ENCODE data around the gene BMI1. TPM values are rescaled to one million over a fixed set of nuclear protein-coding genes. Genes with fewer than 3 reads are reported as not detected.

The BMI1 gene
- total RNA-seq, 1 experiment from 2014 or later = 121 TPM

DNA sequence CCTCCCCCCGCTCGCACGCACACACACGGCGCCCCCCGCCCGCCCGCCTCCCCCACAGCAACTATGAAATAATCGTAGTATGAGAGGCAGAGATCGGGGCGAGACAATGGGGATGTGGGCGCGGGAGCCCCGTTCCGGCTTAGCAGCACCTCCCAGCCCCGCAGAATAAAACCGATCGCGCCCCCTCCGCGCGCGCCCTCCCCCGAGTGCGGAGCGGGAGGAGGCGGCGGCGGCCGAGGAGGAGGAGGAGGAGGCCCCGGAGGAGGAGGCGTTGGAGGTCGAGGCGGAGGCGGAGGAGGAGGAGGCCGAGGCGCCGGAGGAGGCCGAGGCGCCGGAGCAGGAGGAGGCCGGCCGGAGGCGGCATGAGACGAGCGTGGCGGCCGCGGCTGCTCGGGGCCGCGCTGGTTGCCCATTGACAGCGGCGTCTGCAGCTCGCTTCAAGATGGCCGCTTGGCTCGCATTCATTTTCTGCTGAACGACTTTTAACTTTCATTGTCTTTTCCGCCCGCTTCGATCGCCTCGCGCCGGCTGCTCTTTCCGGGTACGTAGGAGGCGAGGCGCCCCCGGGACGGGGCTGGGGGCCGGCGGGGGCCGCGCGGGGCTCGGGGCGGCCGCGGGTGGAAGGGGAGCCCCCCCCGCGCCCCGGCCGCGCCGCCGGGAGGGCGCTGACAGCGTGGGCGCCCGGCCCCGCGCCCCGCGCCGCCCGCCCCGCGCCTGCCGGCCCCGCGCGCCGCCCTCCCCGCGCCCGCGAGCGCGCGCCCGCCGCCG lies 441 bp downstream of the BMI1 start:
- TF ChIP-seq, protein P1, sequence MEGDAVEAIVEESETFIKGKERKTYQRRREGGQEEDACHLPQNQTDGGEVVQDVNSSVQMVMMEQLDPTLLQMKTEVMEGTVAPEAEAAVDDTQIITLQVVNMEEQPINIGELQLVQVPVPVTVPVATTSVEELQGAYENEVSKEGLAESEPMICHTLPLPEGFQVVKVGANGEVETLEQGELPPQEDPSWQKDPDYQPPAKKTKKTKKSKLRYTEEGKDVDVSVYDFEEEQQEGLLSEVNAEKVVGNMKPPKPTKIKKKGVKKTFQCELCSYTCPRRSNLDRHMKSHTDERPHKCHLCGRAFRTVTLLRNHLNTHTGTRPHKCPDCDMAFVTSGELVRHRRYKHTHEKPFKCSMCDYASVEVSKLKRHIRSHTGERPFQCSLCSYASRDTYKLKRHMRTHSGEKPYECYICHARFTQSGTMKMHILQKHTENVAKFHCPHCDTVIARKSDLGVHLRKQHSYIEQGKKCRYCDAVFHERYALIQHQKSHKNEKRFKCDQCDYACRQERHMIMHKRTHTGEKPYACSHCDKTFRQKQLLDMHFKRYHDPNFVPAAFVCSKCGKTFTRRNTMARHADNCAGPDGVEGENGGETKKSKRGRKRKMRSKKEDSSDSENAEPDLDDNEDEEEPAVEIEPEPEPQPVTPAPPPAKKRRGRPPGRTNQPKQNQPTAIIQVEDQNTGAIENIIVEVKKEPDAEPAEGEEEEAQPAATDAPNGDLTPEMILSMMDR (IDR thresholded peaks at IDR 0.05; ENCODE audit: insufficient read depth in 1 of 2, low read depth in 1 of 2, low read length in 1 of 2, severe bottlenecking in 1 of 2, unreplicated experiment in 1 of 2) = no peak
- Histone ChIP-seq H3K36me3 (ENCODE audit: control insufficient read depth, insufficient read depth, low read length) (no peaks in the 10 kb centered on the region), H3K4me3 (ENCODE audit: low read depth, low read length) (peak overlapping the region; percentile 90), H3K9me3 (no peaks in the 10 kb centered on the region), H3K4me1 (peaks cover 40% of the 10 kb centered on the region), H3K27me3 (replicated peaks; ENCODE audit: control insufficient read depth, insufficient read depth, low read length) (no peaks in the 10 kb centered on the region)
- BruUV-seq (replicated peaks) = no TSS peak
- ChIA-PET POLR2A (no interaction called here), CTCF (no interaction called here)
- H3K9me3 Mint-ChIP-seq (ENCODE audit: unreplicated experiment) = no peaks in the 10 kb centered on the region
- intact Hi-C loops (cut with micrococcal nuclease; ENCODE audit: unreplicated experiment) = loop anchor here (5.0 to 10.0 kb wide), 3 partner anchors 243 to 789 kb away; partner anchors contain the start of gene MLLT10
- H3K4me3 Mint-ChIP-seq (ENCODE audit: unreplicated experiment) = peak overlapping the region; percentile 71
- H3K4me1 Mint-ChIP-seq (ENCODE audit: low read depth, unreplicated experiment) = peaks cover 27% of the 10 kb centered on the region
- DNase-seq = peak; percentile 68 to 82
- H3K27ac Mint-ChIP-seq (ENCODE audit: unreplicated experiment) = peak overlapping the region; percentile 79
- H3K36me3 Mint-ChIP-seq (ENCODE audit: insufficient read depth, unreplicated experiment) = peaks cover 35% of the 10 kb centered on the region
- H3K27me3 Mint-ChIP-seq (ENCODE audit: insufficient read depth, unreplicated experiment) = peaks cover 2% of the 10 kb centered on the region

DNA sequence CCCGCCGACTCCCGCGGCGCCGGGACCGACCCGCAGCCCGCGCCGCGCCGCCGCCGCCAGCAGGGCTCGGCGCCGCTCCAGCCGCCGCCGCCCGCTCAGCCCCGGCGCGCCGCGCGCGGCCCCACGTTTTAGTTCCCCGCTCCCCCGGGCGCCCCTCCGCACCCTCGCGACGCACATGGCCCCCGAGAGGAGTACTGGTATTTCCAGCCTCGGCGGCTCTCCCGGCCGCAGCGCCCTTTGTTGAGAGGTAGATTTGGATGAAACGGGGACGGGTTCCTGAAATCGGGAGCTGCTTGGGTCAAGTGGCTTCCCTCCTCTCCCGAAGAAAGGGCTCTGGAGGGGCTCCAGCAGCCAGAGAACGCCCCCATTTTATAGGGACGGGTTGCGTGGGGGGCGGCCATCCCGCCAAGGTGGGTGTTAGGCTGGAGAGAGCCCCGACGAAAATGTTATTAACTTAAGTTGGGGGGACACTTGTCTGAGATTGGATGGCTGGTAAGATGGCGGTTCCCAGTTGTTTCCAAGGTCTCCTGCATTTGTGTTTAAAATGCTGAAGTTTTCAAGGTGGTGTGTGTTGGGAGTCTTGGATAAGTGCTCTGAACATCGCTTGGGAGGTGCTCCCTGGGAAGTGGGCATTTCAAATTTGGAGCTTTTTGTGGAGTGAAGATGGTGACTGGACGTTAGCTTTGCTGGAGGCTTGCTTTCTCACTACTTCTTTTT lies 1.2 kb downstream of the BMI1 start:
- H3K4me3 Mint-ChIP-seq (ENCODE audit: unreplicated experiment) = peak overlapping the region; percentile 71
- H3K36me3 ChIP-seq (ENCODE audit: control insufficient read depth, insufficient read depth, low read length) = no peaks in the 10 kb centered on the region
- CTCF ChIA-PET = interaction anchor here (0.5 kb wide), 1 partner anchor 792 kb away, joined by 4 read pairs; no protein-coding TSS in a partner anchor
- H3K4me1 ChIP-seq = peaks cover 47% of the 10 kb centered on the region
- peaks cover 40% of the 10 kb centered on the region for H3K36me3 Mint-ChIP-seq (ENCODE audit: insufficient read depth, unreplicated experiment)
- peaks cover 22% of the 10 kb centered on the region for H3K4me1 Mint-ChIP-seq (ENCODE audit: low read depth, unreplicated experiment)
- no peaks in the 10 kb centered on the region for H3K9me3 ChIP-seq
- H3K27me3 ChIP-seq (replicated peaks; ENCODE audit: control insufficient read depth, insufficient read depth, low read length) = no peaks in the 10 kb centered on the region
- DNase-seq = peak in 1 of 2 experiments; percentile 38
- H3K9me3 Mint-ChIP-seq (ENCODE audit: unreplicated experiment) = no peaks in the 10 kb centered on the region
- TF ChIP-seq, protein P1 (IDR thresholded peaks at IDR 0.05; ENCODE audit: insufficient read depth in 1 of 2, low read depth in 1 of 2, low read length in 1 of 2, severe bottlenecking in 1 of 2, unreplicated experiment in 1 of 2) = no peak
- H3K27ac Mint-ChIP-seq (ENCODE audit: unreplicated experiment) = peak overlapping the region; percentile 13
- H3K4me3 ChIP-seq (ENCODE audit: low read depth, low read length) = peak overlapping the region; percentile 60
- no TSS peak for BruUV-seq (replicated peaks)
- H3K27me3 Mint-ChIP-seq (ENCODE audit: insufficient read depth, unreplicated experiment) = peaks cover 2% of the 10 kb centered on the region
- POLR2A ChIA-PET = interaction anchor here (1.0 kb wide), 1 partner anchor 18 kb away, joined by 6 read pairs; no protein-coding TSS in a partner anchor
- intact Hi-C loops (cut with micrococcal nuclease; ENCODE audit: unreplicated experiment) = loop anchor here (1.0 to 10.0 kb wide), 5 partner anchors 18 to 790 kb away; partner anchors contain the start of gene MLLT10

DNA sequence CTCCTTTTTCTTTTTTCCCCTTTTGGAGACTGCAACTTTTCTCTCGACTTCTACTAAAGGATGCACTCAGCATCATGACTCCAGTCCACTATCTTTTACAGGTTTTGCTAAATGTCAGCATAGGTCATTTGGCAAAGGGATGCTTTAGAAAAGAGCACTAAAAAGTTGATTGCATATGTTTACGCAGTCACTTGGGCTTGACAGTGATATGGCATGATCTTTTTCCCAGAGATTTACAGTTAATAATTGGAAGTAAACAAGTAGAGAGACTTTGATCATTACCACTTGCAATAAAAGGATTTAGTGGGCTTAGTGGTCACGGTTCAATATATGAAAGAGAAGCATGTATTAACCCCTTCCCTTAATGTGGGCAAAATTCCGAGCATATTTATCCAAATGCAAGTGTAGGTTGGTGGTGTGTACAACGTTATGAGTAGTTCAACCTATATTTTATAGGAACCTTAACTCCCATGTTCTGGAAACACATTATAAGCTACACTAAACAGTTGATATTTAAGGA lies 1.8 kb downstream of the BMI1 start:
- H3K36me3 ChIP-seq (ENCODE audit: control insufficient read depth, insufficient read depth, low read length) = no peaks in the 10 kb centered on the region
- H3K27me3 Mint-ChIP-seq (ENCODE audit: insufficient read depth, unreplicated experiment) = peaks cover 2% of the 10 kb centered on the region
- TF ChIP-seq, protein P1 (IDR thresholded peaks at IDR 0.05; ENCODE audit: insufficient read depth in 1 of 2, low read depth in 1 of 2, low read length in 1 of 2, severe bottlenecking in 1 of 2, unreplicated experiment in 1 of 2) = no peak
- H3K4me1 Mint-ChIP-seq (ENCODE audit: low read depth, unreplicated experiment) = peaks cover 21% of the 10 kb centered on the region
- ChIA-PET POLR2A (interaction anchor here (1.0 kb wide), 1 partner anchor 17 kb away, joined by 6 read pairs; no protein-coding TSS in a partner anchor), CTCF (interaction anchor here (0.5 to 0.6 kb wide), 2 partner anchors 62 to 792 kb away, joined by 3 to 4 read pairs; no protein-coding TSS in a partner anchor)
- no peaks in the 10 kb centered on the region for H3K9me3 ChIP-seq
- H3K36me3 Mint-ChIP-seq (ENCODE audit: insufficient read depth, unreplicated experiment) = peaks cover 47% of the 10 kb centered on the region
- peak overlapping the region; percentile 60 for H3K4me3 ChIP-seq (ENCODE audit: low read depth, low read length)
- H3K27ac Mint-ChIP-seq (ENCODE audit: unreplicated experiment) = peak overlapping the region; percentile 13
- no peaks in the 10 kb centered on the region for H3K9me3 Mint-ChIP-seq (ENCODE audit: unreplicated experiment)
- H3K4me1 ChIP-seq = peaks cover 41% of the 10 kb centered on the region
- peak in 1 of 2 experiments; percentile 34 for DNase-seq
- BruUV-seq (replicated peaks) = TSS peak; percentile 6
- H3K27me3 ChIP-seq (replicated peaks; ENCODE audit: control insufficient read depth, insufficient read depth, low read length) = no peaks in the 10 kb centered on the region
- H3K4me3 Mint-ChIP-seq (ENCODE audit: unreplicated experiment) = peak overlapping the region; percentile 71
- intact Hi-C loops (cut with micrococcal nuclease; ENCODE audit: unreplicated experiment) = loop anchor here (1.0 to 10.0 kb wide), 5 partner anchors 18 to 790 kb away; partner anchors contain the start of gene MLLT10

All from Caco-2 (cell line).